HepG2 (cell line): ENCODE results near the gene FAM83C.
A peak's percentile ranks its signal among the peaks of the same experiment; 100 is the strongest.

Experiments
- CBX1 ChIP-seq: IDR thresholded peaks from one replicate; pipeline ENCODE4 v1.6.1; 2016; ENCODE audit warnings: antibody characterized with exemption, low read depth
- MAX ChIP-seq: IDR thresholded peaks from 2 replicates; pipeline ENCODE4 v1.6.1; 2012; ENCODE audit warnings: inconsistent platforms
- POLR2A ChIP-seq, 2 experiments: IDR thresholded peaks; 2 replicates each; pipeline ENCODE4 v1.6.1; 2011; ENCODE audit warnings: low read depth in 2 of 2, low read length in 2 of 2, mild to moderate bottlenecking in 1 of 2, moderate library complexity in 1 of 2; ENCODE audit not compliant: insufficient read depth in 1 of 2
- PREB ChIP-seq: sonication (generic); formaldehyde crosslinking; IDR thresholded peaks from 2 replicates; pipeline ENCODE4 v1.4.0; 2020; ENCODE audit warnings: missing genetic modification reagents
- RBM39 ChIP-seq: fragments of 200-400 bp; formaldehyde crosslinking; IDR thresholded peaks from one replicate; pipeline ENCODE4 v1.6.1; 2018; ENCODE audit warnings: antibody characterized with exemption, mild to moderate bottlenecking, low read depth, low read length; ENCODE audit not compliant: poor library complexity, severe bottlenecking
- SUZ12 ChIP-seq: fragments of 150-350 bp; IDR thresholded peaks from 2 replicates; pipeline ENCODE4 v1.6.1; 2014; ENCODE audit warnings: low read depth, low read length
- TAF1 ChIP-seq: sonication (generic); formaldehyde crosslinking; IDR thresholded peaks from 2 replicates; pipeline ENCODE4 v1.4.0; 2020; ENCODE audit warnings: missing genetic modification reagents
- ZNF275 ChIP-seq: sonication (generic); formaldehyde crosslinking; IDR thresholded peaks from 2 replicates; pipeline ENCODE4 v1.8.0; 2022; ENCODE audit warnings: missing genetic modification reagents, mild to moderate bottlenecking, inconsistent platforms, borderline replicate concordance

- TF ChIP-seq POLR2A (IDR thresholded peaks at IDR 0.05; ENCODE audit: insufficient read depth in 1 of 2, low read depth in 2 of 2, low read length in 2 of 2) (no peak), MAX (no peak), RBM39 (peak; percentile 12), ZNF275 (CRISPR knock-in tag) (no peak), PREB (CRISPR knock-in tag) (no peak), CBX1 (no peak), SUZ12 (no peak), TAF1 (CRISPR knock-in tag) (no peak)
Observed at GRCh38 chr20:35304956-35305355, 12.7 kb upstream of the FAM83C start.
